Placental epithelial cell (primary cell): Measurements from ENCODE around the gene MAK. TPM values are rescaled to one million over a fixed set of nuclear protein-coding genes. Genes with fewer than 3 reads are reported as not detected.

Experiments used
- small RNA-seq: library from RNA; depleted of rRNA; stranded (forward); fragments of <200 nt; gene quantifications from one replicate; pipeline ENCODE3, GENCODE V24; 2012
- total RNA-seq: library from RNA; depleted of rRNA; stranded (reverse); fragments of >200 nt; gene quantifications from 2 replicates; pipeline ENCODE4 v1.2.3, GENCODE V29; 2012

The MAK gene
- under 0.01 TPM in 1 of 2 replicates, not detected in the other for total RNA-seq

GRCh38 chr6:10837995-10838793 is at the start of gene MAK:
Gene MAK (minus strand): TSS chr6:10838539. CDS start chr6:10830648, 7,891 bp downstream.

GRCh38 chr6:10886691-10887502 is 48.6 kb upstream of the MAK start, which contains the start of gene SYCP2L:
Gene SYCP2L (plus strand): TSS chr6:10887052. CDS start chr6:10887127, 75 bp downstream.

GRCh38 chr6:10747251-10747972 is 90.9 kb downstream of the MAK start, which contains the start of gene TMEM14B:
Gene TMEM14B (plus strand): TSS chr6:10747805. CDS start chr6:10749246, 1,441 bp downstream.

GRCh38 chr6:10722820-10723566 is 115.3 kb downstream of the MAK start, which contains the start of gene TMEM14C:
Gene TMEM14C (plus strand): TSS chr6:10723070. CDS start chr6:10724614, 1,544 bp downstream.

Small RNAs within 50 kb of the gene (small RNA-seq; reads per million reads assigned to genes)
- gene RNA5SP203: not detected

Other genes starting within 250 kb of the MAK start
- gene C6orf52, start 143.9 kb downstream of the MAK start, total RNA-seq: not detected in 2 replicates
- gene PAK1IP1, start 143.6 kb downstream of the MAK start, total RNA-seq: 5.5 and 9.3 TPM in 2 replicates
- gene TMEM14C, start 115.5 kb downstream of the MAK start, total RNA-seq: 111 and 126 TPM in 2 replicates
- 34.2 and 71.1 TPM in 2 replicates for gene TMEM14B, start 90.7 kb downstream of the MAK start, total RNA-seq
- gene GCM2, start 43.5 kb upstream of the MAK start, total RNA-seq: not detected in 2 replicates
- under 0.01 and 0.11 TPM in 2 replicates for gene SYCP2L, start 48.5 kb upstream of the MAK start, total RNA-seq
- gene ELOVL2, start 205.8 kb upstream of the MAK start, total RNA-seq: not detected in 2 replicates